Stomach smooth muscle (tissue), 2 donors: ENCODE results near the gene FBRSL1.

Experiments
- H3K27ac ChIP-seq: one replicate; pipeline ENCODE4 v1.7.0; 2013; ENCODE audit warnings: mild to moderate bottlenecking, low read length, inconsistent platforms
- H3K27me3 ChIP-seq, 2 donors: one replicate each; pipeline ENCODE4 v1.7.0; 2013; ENCODE audit warnings: low read length in 2 of 2; ENCODE audit not compliant: insufficient read depth in 2 of 2, control insufficient read depth in 1 of 2
- H3K36me3 ChIP-seq, 2 donors: one replicate each; pipeline ENCODE4 v1.7.0; 2013; ENCODE audit warnings: low read length in 2 of 2; ENCODE audit not compliant: control insufficient read depth in 2 of 2, insufficient read depth in 2 of 2
- H3K4me1 ChIP-seq: one replicate; pipeline ENCODE4 v1.7.0; 2013; ENCODE audit warnings: low read length; ENCODE audit not compliant: control insufficient read depth, insufficient read depth
- H3K4me3 ChIP-seq, 2 donors: one replicate each; pipeline ENCODE4 v1.7.0; 2013; ENCODE audit warnings: low read length in 2 of 2
- H3K9ac ChIP-seq, 2 donors: one replicate each; pipeline ENCODE4 v1.7.0; 2013; ENCODE audit warnings: low read length in 2 of 2, mild to moderate bottlenecking in 1 of 2
- H3K9me3 ChIP-seq, 2 donors: one replicate each; pipeline ENCODE4 v1.7.0; 2013; ENCODE audit warnings: low read length in 2 of 2; ENCODE audit not compliant: control insufficient read depth in 2 of 2
- donor health status: healthy.
- donor health status: Pancreatic carcinoma.

FBRSL1 gene

DNA sequence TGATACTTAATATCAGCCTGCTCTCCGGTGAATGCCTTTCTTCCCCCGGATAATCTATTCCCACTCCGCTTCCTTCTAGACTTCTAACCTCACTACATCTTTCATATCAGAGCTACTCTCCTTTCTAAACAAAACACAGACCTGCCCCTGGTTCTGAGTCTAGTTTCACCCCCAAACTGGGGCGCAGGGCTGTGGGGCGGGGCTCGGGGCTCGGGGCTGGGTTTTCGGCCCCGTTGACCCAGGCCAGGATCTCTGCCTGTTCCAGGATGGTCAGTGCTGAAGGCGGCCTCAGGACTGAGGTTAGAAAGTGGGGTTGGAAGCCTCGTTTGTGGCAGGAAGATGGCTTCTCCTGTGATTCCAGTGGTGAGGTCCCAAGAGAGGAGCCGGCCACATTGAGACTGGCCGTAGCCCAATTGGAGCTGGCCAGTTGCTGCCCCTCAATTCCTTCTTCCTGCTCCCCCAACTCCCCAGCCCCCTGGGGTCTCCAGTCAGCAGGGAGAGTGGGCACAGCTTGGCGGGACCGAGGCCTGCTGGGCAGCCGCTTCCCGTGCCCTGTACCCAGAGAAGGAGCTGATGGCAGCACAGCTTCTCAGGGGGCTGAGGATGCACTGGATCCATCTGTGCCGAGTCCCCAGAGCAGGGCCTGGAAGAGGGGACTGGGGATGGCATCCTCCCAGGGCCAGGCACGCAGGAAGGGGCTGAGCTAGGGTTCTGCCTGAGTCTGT, 67.5 kb downstream of the FBRSL1 start:
- H3K27ac ChIP-seq, result no peak overlapping the region
- H3K4me1 ChIP-seq, result peaks cover 18% of the 10 kb centered on the region
- H3K4me3 ChIP-seq, result no peak overlapping the region
- H3K9me3 ChIP-seq, result no peaks in the 10 kb centered on the region
- H3K27me3 ChIP-seq, result no peaks in the 10 kb centered on the region
- no peak overlapping the region for H3K9ac ChIP-seq
- H3K36me3 ChIP-seq, result peaks cover 0 to under 1% of the 10 kb centered on the region in 2 donors

DNA sequence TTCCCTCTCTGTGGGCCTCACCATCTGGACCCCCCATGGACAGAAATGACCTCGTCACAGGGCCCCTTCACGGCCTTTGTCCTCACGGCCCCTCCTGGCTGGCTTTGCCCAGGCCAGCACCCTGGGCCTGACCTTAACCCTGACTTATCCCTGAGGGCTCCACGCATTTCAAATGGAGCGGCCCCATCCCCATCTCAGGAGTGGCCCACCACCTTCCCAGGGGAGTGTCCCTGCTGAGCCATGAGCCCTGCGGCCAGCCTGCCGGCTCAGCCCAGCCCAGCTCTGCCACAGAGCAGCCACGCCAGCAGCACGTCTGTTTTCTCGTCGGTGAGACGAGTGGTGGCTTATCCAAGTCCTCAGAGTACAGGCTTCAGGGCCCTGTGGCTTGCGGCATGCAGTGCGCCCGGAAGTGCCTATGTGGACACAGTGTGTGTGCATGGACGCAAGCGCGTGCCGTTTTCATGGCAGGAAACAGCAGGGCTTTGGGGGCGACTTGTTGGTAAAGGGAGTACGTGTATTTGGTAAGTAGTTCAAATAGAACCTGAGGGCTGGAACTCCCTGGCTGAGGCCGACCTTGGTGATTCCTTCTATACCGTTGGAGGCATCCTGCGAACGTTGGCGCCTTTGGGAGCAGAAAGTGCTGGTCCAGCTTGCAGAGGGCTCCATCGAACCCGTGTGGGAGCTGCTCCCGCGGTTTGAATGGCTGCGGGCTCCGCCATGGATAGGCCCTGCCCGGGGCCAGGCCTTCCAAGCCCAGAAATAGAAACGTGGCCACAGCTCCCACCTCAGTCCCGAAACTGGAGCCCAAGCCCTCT, 68.3 kb downstream of the FBRSL1 start:
- Histone ChIP-seq H3K4me1 (peaks cover 18% of the 10 kb centered on the region), H3K27me3 (no peaks in the 10 kb centered on the region), H3K36me3 (no peaks in the 10 kb centered on the region), H3K9ac (no peak overlapping the region), H3K4me3 (no peak overlapping the region), H3K9me3 (no peaks in the 10 kb centered on the region), H3K27ac (no peak overlapping the region)

DNA sequence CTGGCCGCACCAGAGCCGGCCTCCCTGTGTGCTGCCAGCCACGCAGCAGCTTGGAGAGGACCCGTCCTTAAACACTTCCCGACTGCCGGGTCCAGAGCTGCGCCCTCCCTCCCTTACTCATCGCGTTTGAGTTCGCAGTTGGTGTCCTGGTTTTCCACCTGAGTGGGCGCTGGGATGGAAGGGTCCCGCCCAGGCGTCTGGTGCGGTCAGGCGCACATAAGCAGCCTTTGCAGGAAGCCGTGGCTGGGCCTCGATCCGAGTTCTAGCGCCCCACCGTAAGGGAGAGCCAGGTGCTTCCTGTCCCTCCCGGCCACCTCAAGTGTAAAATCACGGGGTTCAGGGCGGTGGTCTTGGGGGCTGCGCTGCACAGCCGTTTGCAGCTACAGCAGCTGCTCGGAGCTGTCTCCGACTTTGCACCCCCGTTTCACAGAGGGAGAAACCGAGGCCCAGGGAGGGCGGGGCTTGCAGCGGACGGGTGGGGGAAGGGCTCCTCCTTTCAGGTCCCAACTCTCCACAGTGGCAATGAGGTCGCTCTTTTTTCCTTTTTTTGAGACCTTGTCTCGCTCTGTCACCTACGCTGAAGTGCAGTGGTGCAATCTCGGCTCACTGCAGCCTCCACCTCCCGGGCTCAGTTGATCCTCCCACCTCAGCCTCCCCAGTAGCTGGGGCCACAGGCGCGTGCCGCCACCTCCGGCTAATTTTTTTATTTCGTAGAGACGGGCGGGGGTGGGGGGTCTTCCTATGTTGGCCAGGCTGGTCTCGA, 69.1 kb downstream of the FBRSL1 start:
- H3K4me3 ChIP-seq, result peak overlapping the region; percentile 48 to 72
- H3K9ac ChIP-seq, result no peak overlapping the region
- H3K27me3 ChIP-seq, result no peaks in the 10 kb centered on the region
- no peaks in the 10 kb centered on the region for H3K9me3 ChIP-seq
- peaks cover 18% of the 10 kb centered on the region for H3K4me1 ChIP-seq
- H3K27ac ChIP-seq, result no peak overlapping the region
- H3K36me3 ChIP-seq, result no peaks in the 10 kb centered on the region

DNA sequence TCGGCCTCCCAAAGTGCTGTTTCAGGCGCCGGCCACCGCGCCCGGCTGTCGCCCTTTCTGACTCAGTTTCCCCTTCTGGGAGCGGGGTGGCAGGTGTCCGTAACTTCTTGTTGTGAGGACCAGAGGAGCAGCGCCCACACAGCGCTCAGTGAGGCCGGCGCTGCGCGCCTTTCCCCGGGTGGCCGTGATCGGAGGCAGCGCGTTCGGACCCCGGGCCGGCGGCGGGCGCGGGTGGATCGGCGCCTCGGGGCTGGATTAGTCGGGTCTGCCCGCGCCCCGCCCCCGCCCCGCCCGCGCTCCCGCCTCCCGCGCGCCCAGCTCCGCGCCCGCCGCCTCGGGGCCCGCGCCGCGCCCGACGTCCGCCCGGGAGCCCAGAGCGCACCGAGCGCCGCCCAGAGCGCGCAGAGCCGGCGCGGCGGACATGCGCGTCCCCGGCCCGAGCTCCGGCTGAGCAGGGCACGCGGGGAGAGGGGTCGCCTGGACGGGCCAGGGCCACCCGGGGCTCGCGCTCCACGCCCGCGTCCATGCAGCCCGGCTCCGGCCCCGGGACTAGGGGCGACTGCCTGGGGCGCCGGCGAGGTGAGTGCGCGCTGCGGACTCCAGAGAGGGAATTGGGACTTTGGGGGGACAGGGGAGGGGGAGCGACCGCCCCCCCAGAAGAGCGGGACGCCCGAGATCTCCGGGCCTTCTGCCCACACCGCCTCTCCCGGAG, 69.9 kb downstream of the FBRSL1 start:
- Histone ChIP-seq H3K9me3 (no peaks in the 10 kb centered on the region), H3K27me3 (no peaks in the 10 kb centered on the region), H3K27ac (no peak overlapping the region), H3K9ac (no peak overlapping the region), H3K4me3 (peak overlapping the region; percentile 48 to 72), H3K4me1 (peaks cover 18% of the 10 kb centered on the region), H3K36me3 (no peaks in the 10 kb centered on the region)

DNA sequence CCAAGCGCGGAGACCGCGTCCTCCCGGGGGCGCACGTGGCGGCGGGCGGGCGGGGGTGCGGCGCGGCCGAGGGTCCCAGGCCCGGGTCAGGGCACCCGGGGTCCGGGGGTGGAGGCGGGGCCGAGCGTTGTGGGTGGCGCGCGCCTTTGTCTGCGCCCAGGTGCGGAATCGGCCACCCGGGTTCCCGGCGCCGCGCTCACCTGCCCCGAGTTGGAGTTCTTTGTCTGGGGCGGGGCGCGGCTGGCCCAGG, 70.3 kb downstream of the FBRSL1 start:
- peak overlapping the region; percentile 31 to 72 for H3K4me3 ChIP-seq
- no peak overlapping the region for H3K27ac ChIP-seq
- peaks cover 18% of the 10 kb centered on the region for H3K4me1 ChIP-seq

DNA sequence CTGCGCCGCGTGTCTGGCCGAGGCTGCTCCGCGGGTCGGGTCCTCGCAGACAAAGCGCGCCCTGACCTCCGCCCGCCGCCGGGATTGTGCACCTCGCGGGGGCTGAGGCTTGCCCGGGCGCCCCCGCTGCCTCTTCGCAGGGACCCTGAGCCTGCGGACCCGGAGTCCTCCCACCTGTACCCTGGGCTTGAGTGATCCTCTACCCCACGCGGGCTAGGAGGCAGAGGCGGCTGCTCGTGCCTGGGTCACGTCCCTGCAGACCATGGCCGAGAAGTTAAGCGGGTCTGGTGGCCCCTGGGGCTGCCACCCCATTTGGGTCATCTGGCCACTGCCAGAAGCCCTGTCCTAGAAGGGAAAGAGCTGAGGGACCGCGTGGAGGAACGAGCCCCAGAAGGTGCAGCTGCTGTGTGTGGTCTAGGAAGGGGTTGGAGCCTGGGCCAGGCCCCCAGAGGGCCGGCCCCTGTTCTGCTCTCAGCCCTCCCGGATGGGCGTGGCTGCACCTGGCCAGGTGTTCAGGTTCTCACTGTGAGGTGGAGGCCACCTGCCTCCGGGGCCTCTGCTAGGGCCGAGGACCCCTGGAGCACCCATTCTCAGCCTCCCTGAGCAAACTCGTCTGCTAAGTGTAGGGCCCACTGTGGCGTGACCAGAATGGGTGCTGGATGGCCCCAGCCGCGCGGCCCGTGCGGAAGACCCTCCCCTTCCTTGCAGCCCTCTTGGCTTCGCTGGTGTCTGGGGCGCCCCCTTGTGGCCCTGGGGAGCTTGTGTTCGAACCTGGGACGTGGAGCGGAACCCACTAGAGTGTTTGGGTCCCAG, 70.9 kb downstream of the FBRSL1 start:
- Histone ChIP-seq H3K9ac (no peak overlapping the region), H3K36me3 (peaks cover 0 to 4% of the 10 kb centered on the region in 2 donors), H3K4me1 (peaks cover 20% of the 10 kb centered on the region), H3K9me3 (no peaks in the 10 kb centered on the region), H3K4me3 (peak overlapping the region; percentile 31 to 72), H3K27me3 (no peaks in the 10 kb centered on the region), H3K27ac (no peak overlapping the region)

More for the DNA sequence above, 70.3 kb downstream of the FBRSL1 start:
- Histone ChIP-seq H3K27me3 (no peaks in the 10 kb centered on the region), H3K9ac (no peak overlapping the region), H3K36me3 (peaks cover 0 to under 1% of the 10 kb centered on the region in 2 donors), H3K9me3 (no peaks in the 10 kb centered on the region)
